Testis (tissue), 2 donors: ENCODE data around the gene TUBB2B.

Experiments
- CTCF ChIP-seq, 3 experiments: fragments of 450-650 bp in 2 of 3; fragments of 200-600 bp in 1 of 3; sonication (generic) in 1 of 3; IDR thresholded peaks; one replicate each; pipeline ENCODE4 v1.5.1; 2016 to 2019; ENCODE audit warnings: antibody characterized with exemption in 3 of 3, mild to moderate bottlenecking in 2 of 3, moderate library complexity in 1 of 3
- POLR2A ChIP-seq: fragments of 450-650 bp; IDR thresholded peaks from one replicate; pipeline ENCODE4 v1.6.1; 2017; ENCODE audit warnings: antibody characterized with exemption, mild to moderate bottlenecking, moderate library complexity

- TF ChIP-seq CTCF (IDR thresholded peaks at IDR 0.05) (no peak), POLR2A (no peak)
Observed at GRCh38 chr6:3190779-3191178, 36.7 kb downstream of the TUBB2B start.
